Hepatocyte (in vitro differentiated cells): ENCODE measurements around the gene MBTPS2.

ENCODE experiments used
- EZH2 ChIP-seq: fragments of 200-600 bp; sonication (generic); IDR thresholded peaks from 2 replicates; pipeline ENCODE4 v1.6.1; 2016; ENCODE audit warnings: antibody characterized with exemption, mild to moderate bottlenecking, borderline replicate concordance
- EZH2phosphoT487 ChIP-seq: fragments of 200-600 bp; sonication (generic); IDR thresholded peaks from one replicate; pipeline ENCODE4 v1.6.1; 2018; ENCODE audit warnings: antibody characterized with exemption, mild to moderate bottlenecking, low read depth, moderate library complexity; ENCODE audit not compliant: unreplicated experiment, severe bottlenecking
- TF ChIP-seq, protein P1 (sequence below): fragments of 200-600 bp; sonication (generic); IDR thresholded peaks from 2 replicates; pipeline ENCODE4 v1.5.1; 2016; ENCODE audit warnings: antibody characterized with exemption, mild to moderate bottlenecking; ENCODE audit not compliant: poor library complexity

DNA sequence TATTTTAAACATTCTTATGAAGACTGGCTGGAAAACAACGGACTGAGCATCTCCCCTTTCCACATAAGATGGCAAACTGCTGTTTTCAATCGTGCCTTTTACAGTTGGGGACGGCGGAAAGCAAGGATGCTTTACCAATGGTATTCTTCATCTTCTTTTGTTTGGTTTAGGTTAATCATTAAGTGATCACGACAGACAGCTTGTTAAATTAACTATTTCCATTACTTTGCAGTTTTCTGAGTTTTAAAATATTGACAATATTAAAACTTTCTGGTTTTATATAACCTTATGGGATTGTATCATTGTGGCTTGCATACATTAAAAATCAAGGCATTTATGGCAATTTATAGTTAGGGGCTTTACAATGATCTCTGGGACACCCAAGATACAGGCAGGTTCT, 3.8 kb downstream of the MBTPS2 start:
- TF ChIP-seq, protein P1, sequence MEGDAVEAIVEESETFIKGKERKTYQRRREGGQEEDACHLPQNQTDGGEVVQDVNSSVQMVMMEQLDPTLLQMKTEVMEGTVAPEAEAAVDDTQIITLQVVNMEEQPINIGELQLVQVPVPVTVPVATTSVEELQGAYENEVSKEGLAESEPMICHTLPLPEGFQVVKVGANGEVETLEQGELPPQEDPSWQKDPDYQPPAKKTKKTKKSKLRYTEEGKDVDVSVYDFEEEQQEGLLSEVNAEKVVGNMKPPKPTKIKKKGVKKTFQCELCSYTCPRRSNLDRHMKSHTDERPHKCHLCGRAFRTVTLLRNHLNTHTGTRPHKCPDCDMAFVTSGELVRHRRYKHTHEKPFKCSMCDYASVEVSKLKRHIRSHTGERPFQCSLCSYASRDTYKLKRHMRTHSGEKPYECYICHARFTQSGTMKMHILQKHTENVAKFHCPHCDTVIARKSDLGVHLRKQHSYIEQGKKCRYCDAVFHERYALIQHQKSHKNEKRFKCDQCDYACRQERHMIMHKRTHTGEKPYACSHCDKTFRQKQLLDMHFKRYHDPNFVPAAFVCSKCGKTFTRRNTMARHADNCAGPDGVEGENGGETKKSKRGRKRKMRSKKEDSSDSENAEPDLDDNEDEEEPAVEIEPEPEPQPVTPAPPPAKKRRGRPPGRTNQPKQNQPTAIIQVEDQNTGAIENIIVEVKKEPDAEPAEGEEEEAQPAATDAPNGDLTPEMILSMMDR, result no peak
- TF ChIP-seq EZH2 (no peak), EZH2phosphoT487 (no peak)
